Measurements from ENCODE around the gene DCDC2. TPM values are rescaled to one million over a fixed set of nuclear protein-coding genes. Genes with fewer than 3 reads are reported as not detected.
"Not testable (repeated sequence)": the region's sequence is repeated elsewhere in the genome, so short reads cannot be mapped to it uniquely, and the experiment has no call there.

DCDC2 gene
- total RNA-seq (2014; rRNA removed; shearing (Covaris generic)), result 0.55 and 0.62 TPM in 2 replicates

- DNase-seq (ENCODE audit: low spot score), result no peak
Observed at GRCh38 chr6:24357336-24358218, at the start of gene DCDC2. Gene DCDC2 (minus strand): TSS chr6:24358059. CDS start chr6:24357750, 309 bp downstream.

- DNase-seq (ENCODE audit: low spot score), result no peak
Observed at GRCh38 chr6:24405262-24405661, 47.4 kb upstream of the DCDC2 start.

- no peak for DNase-seq (ENCODE audit: low spot score)
Observed at GRCh38 chr6:24403501-24403824, 45.6 kb upstream of the DCDC2 start.

- peak; percentile 68 for DNase-seq (ENCODE audit: low spot score)
Observed at GRCh38 chr6:24402697-24403500, 45.0 kb upstream of the DCDC2 start, which contains the start of gene MRS2. Gene MRS2 (plus strand): TSS chr6:24402936. CDS start chr6:24403047, 111 bp downstream.

GRCh38 chr6:24401458-24401857, 43.6 kb upstream of the DCDC2 start:
- no peak for DNase-seq (ENCODE audit: low spot score)

- DNase-seq (ENCODE audit: low spot score), result not testable (repeated sequence)
Observed at GRCh38 chr6:24400045-24401039, 42.5 kb upstream of the DCDC2 start.

GRCh38 chr6:24397631-24398030, 39.8 kb upstream of the DCDC2 start:
- DNase-seq (ENCODE audit: low spot score), result no peak

- no peak for DNase-seq (ENCODE audit: low spot score)
Observed at GRCh38 chr6:24396824-24397223, 39.0 kb upstream of the DCDC2 start.

GRCh38 chr6:24394780-24395437, 37.0 kb upstream of the DCDC2 start:
- DNase-seq (ENCODE audit: low spot score), result peak; percentile 4

GRCh38 chr6:24394061-24394779, 36.4 kb upstream of the DCDC2 start:
- no peak for DNase-seq (ENCODE audit: low spot score)

GRCh38 chr6:24391756-24392405, 34.0 kb upstream of the DCDC2 start:
- no peak for DNase-seq (ENCODE audit: low spot score)

GRCh38 chr6:24391208-24391607, 33.3 kb upstream of the DCDC2 start:
- no peak for DNase-seq (ENCODE audit: low spot score)

GRCh38 chr6:24387818-24388217, 30.0 kb upstream of the DCDC2 start:
- DNase-seq (ENCODE audit: low spot score), result no peak

GRCh38 chr6:24385536-24386269, 27.8 kb upstream of the DCDC2 start:
- no peak for DNase-seq (ENCODE audit: low spot score)

- not testable (repeated sequence) for DNase-seq (ENCODE audit: low spot score)
Observed at GRCh38 chr6:24384369-24385130, 26.7 kb upstream of the DCDC2 start.

- not testable (repeated sequence) for DNase-seq (ENCODE audit: low spot score)
Observed at GRCh38 chr6:24382891-24383494, 25.1 kb upstream of the DCDC2 start.

- no peak for DNase-seq (ENCODE audit: low spot score)
Observed at GRCh38 chr6:24382220-24382540, 24.3 kb upstream of the DCDC2 start.

All from A172 (cell line).